Measurements from ENCODE around the gene BSCL2. TPM values are rescaled to one million over a fixed set of nuclear protein-coding genes. Genes with fewer than 3 reads are reported as not detected.
A peak's percentile ranks its signal among the peaks of the same experiment; 100 is the strongest.

BSCL2 gene
- total and polyA plus RNA-seq, 2 of the 13 experiments (the other 11 are each of a cell fraction or from before 2014, with no cell fraction given) = 19.5 to 21.1 TPM

DNA sequence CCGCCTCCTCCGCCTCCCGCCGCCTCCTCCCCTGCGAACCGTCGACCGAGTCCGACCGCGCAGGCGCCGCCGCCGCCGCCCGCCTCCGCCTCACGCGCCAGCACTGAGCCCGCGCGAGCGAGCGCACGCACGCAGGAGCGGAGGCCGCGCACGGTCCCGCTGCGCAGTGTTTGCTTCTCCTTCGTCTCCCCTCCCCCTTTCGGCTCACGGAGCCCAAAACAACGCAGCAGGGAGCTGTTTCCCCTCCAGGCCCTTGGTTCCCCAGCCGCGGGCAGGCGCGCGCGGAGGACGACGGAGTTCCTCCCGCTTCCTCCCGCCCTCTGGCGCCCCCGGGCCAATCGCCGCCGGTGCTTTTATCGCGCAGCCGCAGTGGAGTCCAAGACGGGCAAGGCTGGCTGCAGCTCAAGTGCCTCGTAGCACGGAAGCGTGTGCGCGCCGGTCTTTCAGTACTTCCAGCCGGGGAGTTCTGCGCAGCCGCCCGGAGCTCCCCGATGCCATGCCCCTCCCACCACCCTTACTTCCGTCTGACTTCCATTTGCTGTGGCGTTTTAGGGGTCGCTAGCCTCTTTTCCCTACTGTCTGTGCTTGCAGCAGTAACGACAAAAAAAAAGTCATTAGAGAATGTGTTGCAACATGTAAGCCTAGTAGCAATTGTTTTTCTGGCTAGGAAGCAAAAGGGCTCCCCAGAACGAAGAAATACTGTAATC is 20.1 kb upstream of the BSCL2 start, which contains the start of gene HNRNPUL2 (continued):
- no peak; the same call in 1 of the 2 replicates for TF ChIP-seq ZNF275 (CRISPR knock-in tag; IDR thresholded peaks at IDR 0.05; ENCODE audit: borderline replicate concordance)
- peak; percentile 97 for TF ChIP-seq BCL3 (CRISPR knock-in tag; IDR thresholded peaks at IDR 0.05)
- no peak for TF ChIP-seq ATF6 (CRISPR knock-in tag; conservative IDR thresholded peaks at IDR 0.05)
- TF ChIP-seq ZNF781 (CRISPR knock-in tag; IDR thresholded peaks at IDR 0.05; ENCODE audit: borderline replicate concordance, not compliant biosample characterization) = peak; percentile 66
- TF ChIP-seq ZNF24 (IDR thresholded peaks at IDR 0.05) = peak; percentile 28; the same call in 1 of the 2 replicates
- TF ChIP-seq MAZ (IDR thresholded peaks at IDR 0.05; ENCODE audit: borderline replicate concordance, low read depth, low read length) = peak; percentile 48; the same call in 1 of the 2 replicates
- peak; percentile 95; the same call in 1 of the 2 replicates for TF ChIP-seq MAZ (CRISPR knock-in tag; IDR thresholded peaks at IDR 0.05; ENCODE audit: low read depth)
- TF ChIP-seq TFE3 (CRISPR knock-in tag; IDR thresholded peaks at IDR 0.05) = peak; percentile 69
- TF ChIP-seq, protein P1, sequence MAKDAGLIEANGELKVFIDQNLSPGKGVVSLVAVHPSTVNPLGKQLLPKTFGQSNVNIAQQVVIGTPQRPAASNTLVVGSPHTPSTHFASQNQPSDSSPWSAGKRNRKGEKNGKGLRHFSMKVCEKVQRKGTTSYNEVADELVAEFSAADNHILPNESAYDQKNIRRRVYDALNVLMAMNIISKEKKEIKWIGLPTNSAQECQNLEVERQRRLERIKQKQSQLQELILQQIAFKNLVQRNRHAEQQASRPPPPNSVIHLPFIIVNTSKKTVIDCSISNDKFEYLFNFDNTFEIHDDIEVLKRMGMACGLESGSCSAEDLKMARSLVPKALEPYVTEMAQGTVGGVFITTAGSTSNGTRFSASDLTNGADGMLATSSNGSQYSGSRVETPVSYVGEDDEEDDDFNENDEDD (CRISPR knock-in tag; IDR thresholded peaks at IDR 0.05; ENCODE audit: borderline replicate concordance) = peak; percentile 98
- no peak for TF ChIP-seq SP140L (CRISPR knock-in tag; IDR thresholded peaks at IDR 0.05; ENCODE audit: borderline replicate concordance)
- peak; percentile 67; the same call in 1 of the 2 replicates for TF ChIP-seq HMG20B (CRISPR knock-in tag; conservative IDR thresholded peaks at IDR 0.05)
- TF ChIP-seq ZNF292 (CRISPR knock-in tag; IDR thresholded peaks at IDR 0.05; ENCODE audit: borderline replicate concordance, low read depth) = peak; percentile 51; the same call in 1 of the 2 replicates
- TF ChIP-seq ZNF678 (CRISPR knock-in tag; IDR thresholded peaks at IDR 0.05) = peak; percentile 78; the same call in 1 of the 2 replicates
- TF ChIP-seq, protein P2, sequence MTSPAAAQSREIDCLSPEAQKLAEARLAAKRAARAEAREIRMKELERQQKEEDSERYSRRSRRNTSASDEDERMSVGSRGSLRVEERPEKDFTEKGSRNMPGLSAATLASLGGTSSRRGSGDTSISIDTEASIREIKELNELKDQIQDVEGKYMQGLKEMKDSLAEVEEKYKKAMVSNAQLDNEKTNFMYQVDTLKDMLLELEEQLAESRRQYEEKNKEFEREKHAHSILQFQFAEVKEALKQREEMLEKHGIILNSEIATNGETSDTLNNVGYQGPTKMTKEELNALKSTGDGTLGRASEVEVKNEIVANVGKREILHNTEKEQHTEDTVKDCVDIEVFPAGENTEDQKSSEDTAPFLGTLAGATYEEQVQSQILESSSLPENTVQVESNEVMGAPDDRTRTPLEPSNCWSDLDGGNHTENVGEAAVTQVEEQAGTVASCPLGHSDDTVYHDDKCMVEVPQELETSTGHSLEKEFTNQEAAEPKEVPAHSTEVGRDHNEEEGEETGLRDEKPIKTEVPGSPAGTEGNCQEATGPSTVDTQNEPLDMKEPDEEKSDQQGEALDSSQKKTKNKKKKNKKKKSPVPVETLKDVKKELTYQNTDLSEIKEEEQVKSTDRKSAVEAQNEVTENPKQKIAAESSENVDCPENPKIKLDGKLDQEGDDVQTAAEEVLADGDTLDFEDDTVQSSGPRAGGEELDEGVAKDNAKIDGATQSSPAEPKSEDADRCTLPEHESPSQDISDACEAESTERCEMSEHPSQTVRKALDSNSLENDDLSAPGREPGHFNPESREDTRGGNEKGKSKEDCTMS (CRISPR knock-in tag; conservative IDR thresholded peaks at IDR 0.05) = no peak
- no peak for TF ChIP-seq ZNF7 (CRISPR knock-in tag; IDR thresholded peaks at IDR 0.05)
- peak; percentile 93 for TF ChIP-seq TOPORS (CRISPR knock-in tag; IDR thresholded peaks at IDR 0.05)
- peak; percentile 89 for TF ChIP-seq NKX3-1 (CRISPR knock-in tag; IDR thresholded peaks at IDR 0.05)
- TF ChIP-seq ZNF264 (CRISPR knock-in tag; IDR thresholded peaks at IDR 0.05) = no peak
- TF ChIP-seq ZNF605 (CRISPR knock-in tag; IDR thresholded peaks at IDR 0.05) = peak; percentile 72

All from HepG2 (cell line).